LNCaP clone FGC (cell line): ENCODE data around the gene CCDC74A.

ENCODE experiments used
- DNase-seq: peaks from one replicate; pipeline ENCODE4 v3.0.0-alpha.2; 2011; ENCODE audit warnings: low read depth
- H3K4me3 ChIP-seq: 2 replicates; pipeline ENCODE4 v1.5.1; 2011; ENCODE audit warnings: mild to moderate bottlenecking, low read depth, low read length, control low read depth
- CTCF ChIP-seq: IDR thresholded peaks from 2 replicates; pipeline ENCODE4 v1.5.1; 2012; ENCODE audit warnings: mild to moderate bottlenecking; ENCODE audit not compliant: control insufficient read depth, insufficient read depth; ENCODE audit errors: extremely low read depth

CCDC74A gene

GRCh38 chr2:131580187-131580586 lies 52.5 kb downstream of the CCDC74A start:
- TF ChIP-seq CTCF, result no peak
- no peak overlapping the region for H3K4me3 ChIP-seq
- no peak for DNase-seq
